ENCODE measurements around the gene INTS15. TPM values are rescaled to one million over a fixed set of nuclear protein-coding genes. Genes with fewer than 3 reads are reported as not detected.

Gene INTS15
- total RNA-seq, 1 experiment from 2014 or later, result 29.6 TPM

GRCh38 chr7:6619961-6620360 lies 30.1 kb downstream of the INTS15 start:
- CTCF ChIA-PET, result interaction anchor here (0.6 kb wide), 1 partner anchor 19 kb away, joined by 4 read pairs; no protein-coding TSS in a partner anchor
- no peaks in the 10 kb centered on the region for H3K27me3 Mint-ChIP-seq (ENCODE audit: insufficient read depth, unreplicated experiment)
- H3K27ac Mint-ChIP-seq (ENCODE audit: unreplicated experiment), result no peak overlapping the region
- H3K4me1 Mint-ChIP-seq (ENCODE audit: low read depth, unreplicated experiment), result no peaks in the 10 kb centered on the region
- Histone ChIP-seq H3K36me3 (ENCODE audit: control insufficient read depth, insufficient read depth, low read length) (no peaks in the 10 kb centered on the region; the same call in 1 of the 2 replicates), H3K4me3 (ENCODE audit: low read depth, low read length) (no peak overlapping the region), H3K9me3 (no peaks in the 10 kb centered on the region), H3K27me3 (replicated peaks; ENCODE audit: control insufficient read depth, insufficient read depth, low read length) (no peaks in the 10 kb centered on the region), H3K4me1 (peaks cover 2% of the 10 kb centered on the region; the same call in 1 of the 2 replicates)
- POLR2A ChIA-PET, result no interaction called here
- no peak overlapping the region for H3K4me3 Mint-ChIP-seq (ENCODE audit: unreplicated experiment)
- no peaks in the 10 kb centered on the region for H3K36me3 Mint-ChIP-seq (ENCODE audit: insufficient read depth, unreplicated experiment)
- no peaks in the 10 kb centered on the region for H3K9me3 Mint-ChIP-seq (ENCODE audit: unreplicated experiment)
- intact Hi-C loops (cut with micrococcal nuclease; ENCODE audit: unreplicated experiment), result loop anchor here (10.0 kb wide), 1 partner anchor 315 kb away; no protein-coding TSS in a partner anchor
- DNase-seq, result no peak
- TF ChIP-seq, protein P1, sequence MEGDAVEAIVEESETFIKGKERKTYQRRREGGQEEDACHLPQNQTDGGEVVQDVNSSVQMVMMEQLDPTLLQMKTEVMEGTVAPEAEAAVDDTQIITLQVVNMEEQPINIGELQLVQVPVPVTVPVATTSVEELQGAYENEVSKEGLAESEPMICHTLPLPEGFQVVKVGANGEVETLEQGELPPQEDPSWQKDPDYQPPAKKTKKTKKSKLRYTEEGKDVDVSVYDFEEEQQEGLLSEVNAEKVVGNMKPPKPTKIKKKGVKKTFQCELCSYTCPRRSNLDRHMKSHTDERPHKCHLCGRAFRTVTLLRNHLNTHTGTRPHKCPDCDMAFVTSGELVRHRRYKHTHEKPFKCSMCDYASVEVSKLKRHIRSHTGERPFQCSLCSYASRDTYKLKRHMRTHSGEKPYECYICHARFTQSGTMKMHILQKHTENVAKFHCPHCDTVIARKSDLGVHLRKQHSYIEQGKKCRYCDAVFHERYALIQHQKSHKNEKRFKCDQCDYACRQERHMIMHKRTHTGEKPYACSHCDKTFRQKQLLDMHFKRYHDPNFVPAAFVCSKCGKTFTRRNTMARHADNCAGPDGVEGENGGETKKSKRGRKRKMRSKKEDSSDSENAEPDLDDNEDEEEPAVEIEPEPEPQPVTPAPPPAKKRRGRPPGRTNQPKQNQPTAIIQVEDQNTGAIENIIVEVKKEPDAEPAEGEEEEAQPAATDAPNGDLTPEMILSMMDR (IDR thresholded peaks at IDR 0.05; ENCODE audit: insufficient read depth in 1 of 2, low read depth in 1 of 2, low read length in 1 of 2, severe bottlenecking in 1 of 2, unreplicated experiment in 1 of 2), result no peak
- BruUV-seq (replicated peaks), result no TSS peak

- TF ChIP-seq, protein P1 (IDR thresholded peaks at IDR 0.05; ENCODE audit: insufficient read depth in 1 of 2, low read depth in 1 of 2, low read length in 1 of 2, severe bottlenecking in 1 of 2, unreplicated experiment in 1 of 2), result no peak
- Mint-ChIP-seq H3K9me3 (ENCODE audit: unreplicated experiment) (no peaks in the 10 kb centered on the region), H3K4me1 (ENCODE audit: low read depth, unreplicated experiment) (no peaks in the 10 kb centered on the region), H3K27ac (ENCODE audit: unreplicated experiment) (no peak overlapping the region), H3K4me3 (ENCODE audit: unreplicated experiment) (no peak overlapping the region), H3K36me3 (ENCODE audit: insufficient read depth, unreplicated experiment) (no peaks in the 10 kb centered on the region), H3K27me3 (ENCODE audit: insufficient read depth, unreplicated experiment) (no peaks in the 10 kb centered on the region)
- ChIA-PET POLR2A (no interaction called here), CTCF (no interaction called here)
- BruUV-seq (replicated peaks), result no TSS peak
- Histone ChIP-seq H3K27me3 (replicated peaks; ENCODE audit: control insufficient read depth, insufficient read depth, low read length) (no peaks in the 10 kb centered on the region), H3K4me3 (ENCODE audit: low read depth, low read length) (no peak overlapping the region), H3K36me3 (ENCODE audit: control insufficient read depth, insufficient read depth, low read length) (no peaks in the 10 kb centered on the region; the same call in 1 of the 2 replicates), H3K9me3 (no peaks in the 10 kb centered on the region), H3K4me1 (no peaks in the 10 kb centered on the region)
- no peak for DNase-seq
- intact Hi-C loops (cut with micrococcal nuclease; ENCODE audit: unreplicated experiment), result no loop called here
These were observed 31.6 kb downstream of the INTS15 start for GRCh38 chr7:6621195-6622133.

- Mint-ChIP-seq H3K9me3 (ENCODE audit: unreplicated experiment) (no peaks in the 10 kb centered on the region), H3K36me3 (ENCODE audit: insufficient read depth, unreplicated experiment) (no peaks in the 10 kb centered on the region), H3K4me3 (ENCODE audit: unreplicated experiment) (no peak overlapping the region), H3K27me3 (ENCODE audit: insufficient read depth, unreplicated experiment) (no peaks in the 10 kb centered on the region), H3K27ac (ENCODE audit: unreplicated experiment) (no peak overlapping the region), H3K4me1 (ENCODE audit: low read depth, unreplicated experiment) (no peaks in the 10 kb centered on the region)
- BruUV-seq (replicated peaks), result no TSS peak
- POLR2A ChIA-PET, result no interaction called here
- Histone ChIP-seq H3K9me3 (no peaks in the 10 kb centered on the region), H3K27me3 (replicated peaks; ENCODE audit: control insufficient read depth, insufficient read depth, low read length) (no peaks in the 10 kb centered on the region), H3K36me3 (ENCODE audit: control insufficient read depth, insufficient read depth, low read length) (no peaks in the 10 kb centered on the region; the same call in 1 of the 2 replicates), H3K4me1 (no peaks in the 10 kb centered on the region), H3K4me3 (ENCODE audit: low read depth, low read length) (no peak overlapping the region)
- DNase-seq, result no peak
- intact Hi-C loops (cut with micrococcal nuclease; ENCODE audit: unreplicated experiment), result no loop called here
- TF ChIP-seq, protein P1 (IDR thresholded peaks at IDR 0.05; ENCODE audit: insufficient read depth in 1 of 2, low read depth in 1 of 2, low read length in 1 of 2, severe bottlenecking in 1 of 2, unreplicated experiment in 1 of 2), result no peak
- CTCF ChIA-PET, result no interaction called here
These were observed 32.4 kb downstream of the INTS15 start for GRCh38 chr7:6622134-6622710.

All from Caco-2 (cell line).